ENCODE results near the gene TSC22D1. TPM values are rescaled to one million over a fixed set of nuclear protein-coding genes. Genes with fewer than 3 reads are reported as not detected.

TSC22D1 gene
- total RNA-seq, 2 donors from 2014 or later = 4.1 to 6.8 TPM

DNA sequence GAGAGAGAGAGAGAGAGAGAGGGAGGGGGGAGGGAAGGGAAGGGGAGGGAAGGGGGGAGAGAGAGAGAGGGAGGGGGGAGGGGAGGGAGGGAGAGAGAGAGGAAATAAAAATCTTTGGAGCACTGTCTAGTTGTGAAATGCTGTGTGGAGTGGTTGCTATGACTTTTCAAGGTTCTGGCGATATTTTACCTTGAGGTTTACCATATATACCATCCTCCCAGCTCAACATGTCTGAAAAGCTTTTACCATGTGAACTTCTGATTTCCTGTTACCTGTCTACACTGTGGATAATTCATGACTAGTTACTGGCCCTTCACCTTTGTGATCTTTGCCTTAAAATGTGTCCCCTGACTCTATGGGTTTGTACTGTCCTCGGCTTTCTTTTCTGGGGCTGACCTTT, 164.3 kb downstream of the TSC22D1 start:
- Mint-ChIP-seq H3K4me3 (no peak overlapping the region), H3K27me3 (peaks cover 10% of the 10 kb centered on the region), H3K4me1 (no peaks in the 10 kb centered on the region), H3K9me3 (no peaks in the 10 kb centered on the region), H3K27ac (no peak overlapping the region), H3K36me3 (ENCODE audit: low read depth) (no peaks in the 10 kb centered on the region)
- no peak for ATAC-seq (replicated peaks)

DNA sequence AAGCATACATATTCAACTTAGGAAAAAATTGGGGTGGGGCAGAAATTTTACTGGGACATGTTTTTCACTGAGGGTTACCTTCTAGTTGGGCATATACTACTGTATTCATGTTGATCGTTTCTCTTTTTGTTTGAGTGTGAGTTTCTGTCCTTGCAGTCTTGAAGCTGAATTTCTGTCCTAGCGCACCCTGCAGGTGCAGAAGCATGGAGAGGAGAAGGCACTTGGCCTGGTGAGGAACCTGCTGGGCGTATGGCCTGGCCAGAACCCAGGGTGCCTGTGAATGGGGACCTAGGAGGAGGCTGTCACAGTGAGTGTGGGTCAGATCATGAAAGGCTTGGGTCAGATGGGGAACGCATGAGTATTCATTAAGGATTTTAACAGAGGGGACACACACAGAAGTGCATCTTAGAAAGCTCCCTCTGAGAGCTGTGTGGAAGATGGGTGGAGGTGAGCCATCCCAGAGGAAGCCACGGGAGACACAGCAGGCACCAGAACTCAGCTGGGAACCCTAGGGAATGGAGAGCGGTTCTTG, 165.7 kb downstream of the TSC22D1 start:
- no peaks in the 10 kb centered on the region for H3K9me3 Mint-ChIP-seq
- no peak overlapping the region for H3K4me3 Mint-ChIP-seq
- no peaks in the 10 kb centered on the region for H3K4me1 Mint-ChIP-seq
- ATAC-seq (replicated peaks) = no peak
- no peaks in the 10 kb centered on the region for H3K36me3 Mint-ChIP-seq (ENCODE audit: low read depth)
- no peak overlapping the region for H3K27ac Mint-ChIP-seq
- peaks cover 12% of the 10 kb centered on the region for H3K27me3 Mint-ChIP-seq

GRCh38 chr13:44409595-44409994, 166.5 kb downstream of the TSC22D1 start:
- ATAC-seq (replicated peaks) = no peak
- Mint-ChIP-seq H3K9me3 (no peaks in the 10 kb centered on the region), H3K4me3 (no peak overlapping the region), H3K4me1 (no peaks in the 10 kb centered on the region), H3K27me3 (peaks cover 16% of the 10 kb centered on the region), H3K36me3 (ENCODE audit: low read depth) (no peaks in the 10 kb centered on the region), H3K27ac (no peak overlapping the region)

- no peaks in the 10 kb centered on the region for H3K4me1 Mint-ChIP-seq
- no peaks in the 10 kb centered on the region for H3K9me3 Mint-ChIP-seq
- no peak overlapping the region for H3K4me3 Mint-ChIP-seq
- peaks cover 21% of the 10 kb centered on the region for H3K27me3 Mint-ChIP-seq
- H3K27ac Mint-ChIP-seq = no peak overlapping the region
- ATAC-seq (replicated peaks) = no peak
- H3K36me3 Mint-ChIP-seq (ENCODE audit: low read depth) = no peaks in the 10 kb centered on the region
Measured at GRCh38 chr13:44407891-44408290, 168.2 kb downstream of the TSC22D1 start.

DNA sequence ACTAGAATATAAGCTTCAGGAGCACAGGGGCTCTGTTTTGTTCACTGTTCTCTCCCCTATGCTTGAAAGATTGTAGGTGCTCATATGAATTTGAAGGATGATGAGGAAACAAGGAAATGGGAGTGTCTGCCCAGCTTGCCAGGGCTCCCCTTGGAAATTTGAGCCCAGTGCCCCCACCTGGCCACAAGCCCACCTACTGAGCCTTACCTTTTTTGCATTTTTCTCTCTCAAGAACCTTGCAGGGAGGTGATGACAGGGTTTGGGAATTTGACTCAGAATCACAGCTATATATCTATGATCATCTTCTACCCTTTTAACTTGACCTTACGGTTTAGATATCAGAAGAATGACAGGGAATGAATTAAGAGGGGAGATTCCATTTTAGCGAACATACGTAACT, 168.8 kb downstream of the TSC22D1 start:
- H3K9me3 Mint-ChIP-seq = no peaks in the 10 kb centered on the region
- H3K4me3 Mint-ChIP-seq = no peak overlapping the region
- peaks cover 21% of the 10 kb centered on the region for H3K27me3 Mint-ChIP-seq
- no peaks in the 10 kb centered on the region for H3K4me1 Mint-ChIP-seq
- ATAC-seq (replicated peaks) = no peak
- no peak overlapping the region for H3K27ac Mint-ChIP-seq
- H3K36me3 Mint-ChIP-seq (ENCODE audit: low read depth) = no peaks in the 10 kb centered on the region

- Mint-ChIP-seq H3K4me3 (no peak overlapping the region), H3K36me3 (ENCODE audit: low read depth) (no peaks in the 10 kb centered on the region), H3K27ac (no peak overlapping the region), H3K27me3 (peaks cover 21% of the 10 kb centered on the region), H3K4me1 (no peaks in the 10 kb centered on the region), H3K9me3 (no peaks in the 10 kb centered on the region)
- ATAC-seq (replicated peaks) = no peak
Measured at GRCh38 chr13:44406617-44407016, 169.5 kb downstream of the TSC22D1 start.

DNA sequence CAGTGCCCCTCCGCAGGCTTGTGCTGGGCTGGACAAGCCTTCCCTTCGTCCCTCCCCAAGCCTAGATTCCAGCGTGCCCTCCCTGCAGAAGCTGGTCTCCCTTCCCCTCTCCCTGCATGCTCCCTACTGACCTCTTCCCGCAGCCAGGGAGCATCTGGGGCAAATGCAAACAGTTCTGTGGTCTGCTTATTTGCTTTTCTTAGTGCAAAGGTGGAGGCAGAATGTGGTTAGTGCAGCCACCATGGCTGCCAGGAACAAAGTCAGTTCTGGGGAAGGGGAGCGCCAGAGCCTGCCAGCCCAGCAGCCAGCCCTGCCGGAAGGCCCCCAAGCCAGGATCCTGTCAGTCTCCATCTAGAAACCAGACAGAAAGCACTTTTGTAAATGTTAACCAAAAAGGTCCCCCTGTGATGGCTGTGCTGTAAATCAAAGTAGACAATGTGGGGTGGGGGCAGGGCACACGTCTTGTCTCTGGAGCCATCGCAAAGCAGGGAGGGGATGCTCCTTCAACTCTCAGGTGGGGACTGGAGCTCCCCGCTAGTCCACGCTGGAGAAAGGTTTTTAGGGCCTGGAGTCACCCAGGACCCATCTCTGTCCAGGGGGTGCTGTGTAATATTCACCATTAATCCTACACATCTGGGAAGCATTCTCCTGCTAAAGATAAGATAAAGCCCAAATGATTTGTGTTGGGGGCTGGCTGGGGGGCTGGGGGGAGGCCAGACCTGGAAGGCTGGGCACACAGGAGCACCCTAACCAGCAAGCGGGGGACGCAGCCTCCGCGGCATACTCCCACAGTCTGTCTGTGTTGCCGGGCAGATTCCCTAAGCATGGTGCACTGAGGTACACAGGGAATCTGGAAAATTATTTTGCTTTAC, 171.6 kb downstream of the TSC22D1 start:
- H3K27ac Mint-ChIP-seq = no peak overlapping the region
- no peaks in the 10 kb centered on the region for H3K36me3 Mint-ChIP-seq (ENCODE audit: low read depth)
- no peak for ATAC-seq (replicated peaks)
- H3K4me3 Mint-ChIP-seq = no peak overlapping the region
- peaks cover 19% of the 10 kb centered on the region for H3K27me3 Mint-ChIP-seq
- no peaks in the 10 kb centered on the region for H3K4me1 Mint-ChIP-seq
- no peaks in the 10 kb centered on the region for H3K9me3 Mint-ChIP-seq

GRCh38 chr13:44403461-44404056, 172.6 kb downstream of the TSC22D1 start:
- ATAC-seq (replicated peaks) = no peak
- Mint-ChIP-seq H3K27ac (no peak overlapping the region), H3K36me3 (ENCODE audit: low read depth) (no peaks in the 10 kb centered on the region), H3K4me3 (no peak overlapping the region), H3K9me3 (no peaks in the 10 kb centered on the region), H3K4me1 (no peaks in the 10 kb centered on the region), H3K27me3 (peaks cover 21% of the 10 kb centered on the region)

- Mint-ChIP-seq H3K4me1 (no peaks in the 10 kb centered on the region), H3K27me3 (peaks cover 21% of the 10 kb centered on the region), H3K27ac (no peak overlapping the region), H3K4me3 (no peak overlapping the region), H3K9me3 (no peaks in the 10 kb centered on the region), H3K36me3 (ENCODE audit: low read depth) (no peaks in the 10 kb centered on the region)
- ATAC-seq (replicated peaks) = no peak
Measured at GRCh38 chr13:44402899-44403445, 173.2 kb downstream of the TSC22D1 start.

DNA sequence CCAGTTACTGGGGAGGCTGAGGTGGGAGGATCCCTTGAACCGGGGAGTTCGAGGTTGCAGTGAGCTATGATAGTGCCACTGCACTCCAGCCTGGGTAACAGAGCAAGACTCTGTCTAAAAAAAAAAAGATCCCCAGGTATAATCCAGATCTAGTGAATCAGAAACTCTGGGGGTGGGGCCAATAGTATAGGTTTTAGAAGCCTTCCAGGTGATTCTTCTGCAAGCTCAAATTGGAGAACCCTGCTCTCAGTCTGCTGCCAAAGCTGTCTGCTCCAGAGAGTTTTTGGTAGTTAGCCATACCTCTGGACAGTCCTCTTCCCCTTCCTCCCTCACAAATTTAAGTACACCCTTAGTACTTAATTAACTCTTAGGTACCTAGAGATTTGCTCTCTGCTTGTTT, 174.6 kb downstream of the TSC22D1 start:
- no peaks in the 10 kb centered on the region for H3K9me3 Mint-ChIP-seq
- ATAC-seq (replicated peaks) = no peak
- H3K27me3 Mint-ChIP-seq = peaks cover 24% of the 10 kb centered on the region
- no peak overlapping the region for H3K27ac Mint-ChIP-seq
- no peak overlapping the region for H3K4me3 Mint-ChIP-seq
- H3K36me3 Mint-ChIP-seq (ENCODE audit: low read depth) = no peaks in the 10 kb centered on the region
- no peaks in the 10 kb centered on the region for H3K4me1 Mint-ChIP-seq

DNA sequence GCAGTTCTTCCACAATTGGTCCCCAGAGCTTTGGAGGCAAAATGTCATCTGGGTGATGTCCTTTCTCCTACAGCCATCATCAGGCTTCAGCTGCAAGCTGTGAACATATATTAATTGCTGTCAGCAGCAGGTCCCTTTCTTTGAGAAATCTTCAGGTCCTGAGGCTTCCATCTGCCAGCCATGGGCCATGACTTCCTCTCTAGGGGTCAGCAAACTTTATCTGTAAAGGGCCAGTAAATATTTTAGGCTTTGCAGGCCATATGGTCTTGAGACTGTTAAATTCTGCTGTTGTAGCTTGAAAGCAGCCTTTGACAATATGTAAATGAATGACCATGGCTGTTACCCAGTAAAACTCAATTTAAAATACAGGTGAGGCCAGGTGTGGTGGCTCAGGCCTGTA, 175.4 kb downstream of the TSC22D1 start:
- Mint-ChIP-seq H3K36me3 (ENCODE audit: low read depth) (no peaks in the 10 kb centered on the region), H3K4me1 (no peaks in the 10 kb centered on the region), H3K27me3 (peaks cover 24% of the 10 kb centered on the region), H3K9me3 (no peaks in the 10 kb centered on the region), H3K4me3 (no peak overlapping the region), H3K27ac (no peak overlapping the region)
- ATAC-seq (replicated peaks) = no peak

GRCh38 chr13:44399074-44399473, 177.1 kb downstream of the TSC22D1 start:
- ATAC-seq (replicated peaks) = no peak
- Mint-ChIP-seq H3K27ac (no peak overlapping the region), H3K9me3 (no peaks in the 10 kb centered on the region), H3K27me3 (peaks cover 17% of the 10 kb centered on the region), H3K4me1 (no peaks in the 10 kb centered on the region), H3K36me3 (ENCODE audit: low read depth) (no peaks in the 10 kb centered on the region), H3K4me3 (no peak overlapping the region)

DNA sequence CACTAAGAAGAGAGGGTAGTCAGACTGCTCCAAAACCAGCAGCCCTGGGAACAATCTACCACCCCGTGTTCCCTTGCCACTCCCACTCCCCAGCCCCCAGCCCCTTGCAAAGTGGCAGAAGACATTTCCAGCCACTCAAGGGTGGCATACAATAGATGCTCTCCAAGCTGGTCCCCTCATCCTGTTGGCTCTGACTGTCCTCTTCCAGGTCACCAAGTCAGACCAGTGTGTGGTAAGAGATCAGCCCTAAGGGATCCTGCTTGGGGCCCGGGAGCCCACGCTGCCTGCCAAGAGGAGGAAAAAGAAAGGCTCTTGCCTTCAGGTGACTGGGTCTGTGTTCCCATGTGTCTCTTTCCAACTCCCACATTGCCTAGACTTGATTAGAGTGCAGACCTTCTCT, 177.5 kb downstream of the TSC22D1 start:
- H3K27ac Mint-ChIP-seq = no peak overlapping the region
- no peaks in the 10 kb centered on the region for H3K4me1 Mint-ChIP-seq
- H3K4me3 Mint-ChIP-seq = no peak overlapping the region
- peaks cover 13% of the 10 kb centered on the region for H3K27me3 Mint-ChIP-seq
- H3K36me3 Mint-ChIP-seq (ENCODE audit: low read depth) = no peaks in the 10 kb centered on the region
- ATAC-seq (replicated peaks) = no peak
- H3K9me3 Mint-ChIP-seq = no peaks in the 10 kb centered on the region

DNA sequence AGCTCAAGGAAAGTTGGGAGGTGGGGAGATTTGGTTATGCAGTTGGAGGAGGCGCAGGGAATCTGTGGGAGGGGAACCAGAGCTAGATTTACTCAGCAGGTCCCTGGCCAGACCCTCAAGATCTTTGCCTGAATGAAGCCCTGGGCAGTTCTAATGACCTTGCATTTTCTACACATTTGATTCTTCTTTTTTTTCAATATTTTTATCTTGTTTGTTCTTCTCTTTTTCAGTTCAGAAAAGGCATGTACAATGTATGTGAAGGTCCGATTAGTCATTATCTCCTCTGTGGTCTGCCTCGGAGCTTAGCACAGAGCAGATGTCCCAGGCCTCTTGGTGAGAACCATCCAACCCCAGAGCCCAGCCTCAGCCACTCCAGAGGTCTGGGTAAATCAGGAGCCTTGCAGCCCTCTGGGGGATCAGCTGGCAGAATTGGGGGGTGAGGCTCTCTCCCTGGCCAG, 178.3 kb downstream of the TSC22D1 start:
- Mint-ChIP-seq H3K4me3 (no peak overlapping the region), H3K9me3 (no peaks in the 10 kb centered on the region), H3K4me1 (no peaks in the 10 kb centered on the region), H3K27ac (no peak overlapping the region), H3K36me3 (ENCODE audit: low read depth) (no peaks in the 10 kb centered on the region), H3K27me3 (peaks cover 16% of the 10 kb centered on the region)
- no peak for ATAC-seq (replicated peaks)

Measured in activated T-helper 17 cell treated with anti-CD3 and anti-CD28 coated beads, Interleukin-2, amount 50 U/mL, for 72 hours (primary cell).